MV-4-11 (cell line): ENCODE results near the gene FTH1.
"Not testable (repeated sequence)": the region's sequence is repeated elsewhere in the genome, so short reads cannot be mapped to it uniquely, and the experiment has no call there.

Experiments used
- DNase-seq: peaks from one replicate; lab custom pipeline; 2025; lab: John Stamatoyannopoulos, UW

Gene FTH1

DNA sequence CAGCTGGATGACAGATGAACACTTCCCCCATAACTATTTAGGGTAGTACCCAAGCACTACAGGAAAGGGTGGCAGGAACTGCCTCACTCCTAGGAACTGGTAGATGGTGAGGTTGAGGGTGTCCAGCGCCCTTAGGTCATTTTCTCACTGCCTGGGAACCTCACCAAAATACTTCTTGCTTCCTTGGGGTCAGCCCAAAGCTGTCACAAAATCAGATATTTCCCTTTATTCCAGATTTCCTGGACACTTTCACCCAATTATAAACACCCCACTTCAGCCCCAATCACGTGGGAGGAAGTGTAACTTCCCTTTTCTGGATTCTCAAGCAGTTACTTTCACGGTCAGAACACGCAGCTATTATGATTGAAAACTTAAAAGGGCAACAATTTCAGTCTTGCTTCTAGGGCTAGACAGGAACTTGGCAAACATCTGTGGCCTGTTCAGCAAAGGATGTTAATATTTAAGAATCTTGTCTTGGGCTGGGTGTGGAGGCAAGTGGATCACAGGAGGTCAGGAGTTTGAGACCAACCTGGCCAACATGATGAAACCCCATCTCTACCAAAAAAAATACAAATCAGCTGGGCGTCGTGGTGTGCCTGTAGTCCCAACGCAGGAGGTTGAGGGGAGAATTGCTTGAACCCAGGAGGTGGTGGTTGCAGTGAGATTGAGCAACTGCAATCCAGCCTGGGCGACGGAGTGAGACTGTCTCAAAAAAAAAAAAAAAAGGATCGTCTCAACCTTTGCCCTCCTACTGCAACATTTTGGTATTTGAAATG lies 4.0 kb downstream of the FTH1 start:
- peak; percentile 94 for DNase-seq

DNA sequence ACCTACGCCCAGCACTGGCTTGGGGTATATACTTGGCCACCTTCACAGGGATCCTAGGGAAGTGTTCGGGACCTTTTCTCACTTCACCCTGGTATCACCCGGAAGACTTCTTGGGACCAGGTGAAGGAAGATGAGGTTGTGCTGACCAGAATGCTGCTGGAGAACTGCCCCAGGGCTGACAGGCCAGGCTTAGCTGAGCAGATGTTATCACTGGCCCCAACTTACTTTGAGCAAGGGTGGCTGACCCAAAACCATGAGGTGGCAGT lies 4.5 kb downstream of the FTH1 start:
- no peak for DNase-seq

DNA sequence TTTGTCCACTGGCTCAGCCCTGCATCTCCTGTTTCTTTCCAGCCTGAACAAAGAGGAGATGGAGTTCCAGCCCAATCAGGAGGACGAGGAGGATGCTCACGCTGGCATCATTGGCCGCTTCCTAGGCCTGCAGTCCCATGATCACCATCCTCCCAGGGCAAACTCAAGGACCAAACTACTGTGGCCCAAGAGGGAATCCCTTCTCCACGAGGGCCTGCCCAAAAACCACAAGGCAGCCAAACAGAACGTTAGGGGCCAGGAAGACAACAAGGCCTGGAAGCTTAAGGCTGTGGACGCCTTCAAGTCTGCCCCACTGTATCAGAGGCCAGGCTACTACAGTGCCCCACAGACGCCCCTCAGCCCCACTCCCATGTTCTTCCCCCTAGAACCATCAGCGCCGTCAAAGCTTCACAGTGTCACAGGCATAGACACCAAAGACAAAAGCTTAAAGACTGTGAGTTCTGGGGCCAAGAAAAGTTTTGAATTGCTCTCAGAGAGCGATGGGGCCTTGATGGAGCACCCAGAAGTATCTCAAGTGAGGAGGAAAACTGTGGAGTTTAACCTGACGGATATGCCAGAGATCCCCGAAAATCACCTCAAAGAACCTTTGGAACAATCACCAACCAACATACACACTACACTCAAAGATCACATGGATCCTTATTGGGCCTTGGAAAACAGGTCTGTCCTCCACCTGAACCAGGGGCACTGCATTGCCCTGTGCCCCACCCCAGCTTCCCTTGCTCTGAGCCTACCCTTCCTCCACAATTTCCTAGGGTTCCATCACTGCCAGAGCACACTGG lies 5.0 kb downstream of the FTH1 start:
- no peak for DNase-seq

DNA sequence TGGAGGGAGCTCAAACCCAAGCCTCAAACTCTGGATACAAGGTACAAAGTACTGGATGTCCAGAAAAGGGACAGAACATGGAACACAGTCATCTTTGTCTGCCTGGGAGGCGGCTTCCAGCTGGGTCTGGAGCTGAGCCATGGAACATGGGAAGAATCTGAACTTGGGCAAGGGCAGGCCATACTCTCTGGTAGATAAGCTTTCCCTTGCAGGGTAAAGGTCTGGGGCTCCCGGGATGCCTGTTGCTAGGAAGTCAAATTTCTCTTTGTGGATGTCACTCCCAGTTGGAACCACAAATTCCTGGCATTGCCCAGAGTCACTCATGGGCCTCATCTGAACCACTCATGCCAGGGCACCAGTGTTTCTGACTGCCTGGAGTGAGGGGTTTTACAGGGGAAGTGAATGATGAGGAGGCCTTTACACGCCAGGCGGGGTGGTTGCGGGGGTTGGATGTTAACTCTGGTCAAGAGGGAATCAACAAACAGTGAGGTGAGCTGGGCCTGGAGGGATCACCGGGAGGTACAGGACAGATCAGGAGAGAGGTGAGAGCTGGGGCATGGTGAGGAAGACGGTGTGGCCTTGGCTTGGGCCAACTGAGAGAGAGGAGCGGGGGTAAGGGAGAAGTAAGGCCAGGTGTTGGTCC lies 5.7 kb downstream of the FTH1 start:
- DNase-seq = no peak

DNA sequence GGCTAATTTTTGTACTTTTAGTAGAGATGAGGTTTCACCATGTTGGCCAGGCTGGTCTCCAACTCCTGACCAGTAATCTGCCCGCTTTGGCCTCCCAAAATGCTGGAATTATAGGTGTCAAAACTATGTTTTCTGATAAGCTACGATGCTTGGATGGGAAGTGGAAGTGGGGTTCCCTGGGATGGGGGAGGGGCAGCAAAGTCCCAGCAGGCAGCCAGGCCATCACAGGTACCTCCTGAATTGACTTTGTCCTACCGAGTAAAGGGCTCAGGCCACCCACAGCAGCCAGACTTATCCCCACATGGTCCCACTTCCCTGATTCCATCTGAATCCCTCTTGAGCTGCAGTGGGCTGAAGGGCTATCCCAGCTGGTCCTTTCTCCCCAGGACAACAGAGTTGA lies 6.9 kb downstream of the FTH1 start:
- DNase-seq = no peak

DNA sequence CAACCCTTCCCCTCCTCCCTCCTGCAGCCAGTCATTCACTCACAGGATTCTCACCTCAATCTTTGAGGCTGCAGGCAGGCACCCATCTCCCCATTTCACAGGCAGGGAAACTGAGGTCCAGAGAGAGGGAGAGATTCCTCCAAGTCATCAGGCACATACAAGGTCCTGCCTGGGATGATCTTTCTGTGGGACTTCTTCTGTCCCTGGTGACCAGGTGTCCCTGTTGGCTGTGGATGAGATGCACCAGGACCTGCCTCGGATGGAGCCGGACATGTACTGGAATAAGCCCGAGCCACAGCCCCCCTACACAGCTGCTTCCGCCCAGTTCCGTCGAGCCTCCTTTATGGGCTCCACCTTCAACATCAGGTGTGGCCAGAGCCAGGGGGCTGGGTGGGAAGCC lies 7.8 kb downstream of the FTH1 start:
- no peak for DNase-seq

DNA sequence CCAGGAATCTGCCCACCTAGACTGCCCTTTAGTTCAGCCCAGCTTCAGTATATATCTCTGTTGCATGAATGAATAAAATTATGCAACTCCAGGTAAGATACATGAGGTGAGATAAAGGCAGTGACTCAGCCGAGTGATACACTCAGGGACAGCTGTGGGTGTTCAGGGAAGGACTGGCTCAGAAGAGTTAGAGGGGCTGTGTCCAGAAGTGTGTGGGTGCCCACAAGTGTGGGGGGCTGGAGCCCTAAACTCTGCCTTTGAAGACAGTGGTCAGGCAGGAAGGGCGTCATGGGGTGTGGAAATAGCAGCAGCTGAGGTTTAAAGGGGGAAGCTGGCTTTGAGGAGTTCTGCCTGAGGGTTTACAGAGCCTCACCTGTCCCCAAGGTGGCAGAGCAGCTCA lies 8.3 kb downstream of the FTH1 start:
- DNase-seq = no peak

DNA sequence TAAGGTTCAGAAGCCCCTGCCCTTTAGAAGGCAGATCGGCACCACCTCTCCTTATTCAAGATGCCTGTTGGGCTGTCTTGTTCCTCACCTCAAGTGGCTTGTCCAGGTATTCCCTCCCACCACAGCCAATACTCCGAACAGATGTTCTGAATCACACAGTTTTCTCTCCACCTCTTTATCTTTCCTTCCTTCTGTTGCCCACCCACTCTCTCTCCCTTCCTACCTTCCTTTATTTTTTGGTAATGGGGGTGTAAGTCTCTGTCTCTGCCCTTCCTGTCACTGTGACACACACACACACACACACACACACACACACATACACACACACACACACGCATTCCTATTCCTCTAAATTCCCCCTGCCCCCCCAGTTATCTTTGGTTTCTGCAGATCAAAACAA lies 8.8 kb downstream of the FTH1 start:
- DNase-seq = no peak

DNA sequence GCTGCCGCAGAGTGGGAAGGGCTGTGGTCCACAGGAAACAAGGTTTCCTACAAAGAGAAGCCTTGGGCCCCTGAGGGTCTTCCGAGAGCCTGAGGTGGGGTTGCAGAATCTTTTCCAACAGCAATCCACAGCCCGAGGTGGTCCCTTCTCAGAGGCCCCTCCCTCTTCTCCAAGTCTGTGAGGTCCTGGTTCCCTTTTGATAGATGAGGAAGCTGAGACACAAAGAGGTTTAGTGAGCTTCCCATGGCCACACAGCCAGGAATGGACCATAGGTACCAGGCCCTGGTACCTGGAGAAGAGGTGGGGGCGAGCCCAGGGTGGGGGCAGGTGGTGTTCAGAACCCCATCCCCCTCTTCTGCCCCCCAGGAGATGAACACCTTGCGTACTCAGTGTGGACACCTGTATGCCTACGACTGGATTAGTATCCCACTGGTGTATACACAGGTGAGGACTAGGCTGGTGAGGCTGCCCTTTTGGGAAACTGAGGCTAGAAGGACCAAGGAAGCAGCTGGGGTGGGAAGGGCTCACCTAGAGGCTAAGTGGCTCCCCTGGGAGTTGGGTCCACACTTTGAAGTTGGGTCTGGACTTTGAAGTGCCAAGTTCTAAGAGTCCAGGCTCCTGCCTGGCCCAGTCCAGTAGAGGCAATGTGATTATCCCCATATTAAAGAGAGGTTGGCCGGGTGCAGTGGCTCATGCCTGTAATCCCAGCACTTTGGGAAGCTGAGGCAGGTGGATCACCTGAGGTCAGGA lies 10.2 kb downstream of the FTH1 start:
- no peak for DNase-seq

DNA sequence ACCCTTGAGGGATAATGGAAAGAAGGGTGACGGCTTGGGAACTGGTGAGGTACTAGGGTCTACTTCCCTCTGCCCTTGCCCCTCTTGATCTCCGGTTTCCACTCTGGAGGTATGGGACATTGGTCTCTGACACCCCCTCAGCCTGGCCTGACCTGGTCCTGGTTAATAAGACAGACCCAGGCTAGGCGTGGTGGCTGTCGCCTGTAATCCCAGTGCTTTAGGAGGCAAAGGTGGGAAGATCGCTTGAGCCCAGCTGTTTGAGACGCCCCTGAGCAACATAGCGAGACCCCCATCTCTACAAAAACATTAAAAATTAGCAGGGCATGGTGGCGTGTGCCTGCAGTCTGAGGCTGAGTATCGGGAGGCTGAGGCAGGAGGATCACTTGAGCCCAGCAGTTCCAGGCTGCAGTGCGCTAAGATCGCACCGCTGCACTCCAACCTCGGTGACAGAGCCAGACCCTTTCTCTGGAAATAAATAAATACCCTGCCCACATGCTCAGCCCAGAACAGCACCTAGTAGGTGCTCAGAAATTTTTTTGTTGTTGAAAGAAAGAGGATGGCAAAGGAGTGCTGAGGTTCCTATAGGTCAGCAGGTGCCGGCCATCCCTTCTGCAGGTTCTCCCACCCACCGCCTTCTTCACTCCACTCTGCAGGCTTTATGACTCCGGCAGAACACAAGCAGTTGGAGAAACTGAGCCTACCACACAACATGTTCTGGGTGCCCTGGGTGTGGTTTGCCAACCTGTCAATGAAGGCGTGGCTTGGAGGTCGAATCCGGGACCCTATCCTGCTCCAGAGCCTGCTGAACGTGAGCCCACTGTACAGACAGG lies 11.0 kb downstream of the FTH1 start:
- no peak for DNase-seq

DNA sequence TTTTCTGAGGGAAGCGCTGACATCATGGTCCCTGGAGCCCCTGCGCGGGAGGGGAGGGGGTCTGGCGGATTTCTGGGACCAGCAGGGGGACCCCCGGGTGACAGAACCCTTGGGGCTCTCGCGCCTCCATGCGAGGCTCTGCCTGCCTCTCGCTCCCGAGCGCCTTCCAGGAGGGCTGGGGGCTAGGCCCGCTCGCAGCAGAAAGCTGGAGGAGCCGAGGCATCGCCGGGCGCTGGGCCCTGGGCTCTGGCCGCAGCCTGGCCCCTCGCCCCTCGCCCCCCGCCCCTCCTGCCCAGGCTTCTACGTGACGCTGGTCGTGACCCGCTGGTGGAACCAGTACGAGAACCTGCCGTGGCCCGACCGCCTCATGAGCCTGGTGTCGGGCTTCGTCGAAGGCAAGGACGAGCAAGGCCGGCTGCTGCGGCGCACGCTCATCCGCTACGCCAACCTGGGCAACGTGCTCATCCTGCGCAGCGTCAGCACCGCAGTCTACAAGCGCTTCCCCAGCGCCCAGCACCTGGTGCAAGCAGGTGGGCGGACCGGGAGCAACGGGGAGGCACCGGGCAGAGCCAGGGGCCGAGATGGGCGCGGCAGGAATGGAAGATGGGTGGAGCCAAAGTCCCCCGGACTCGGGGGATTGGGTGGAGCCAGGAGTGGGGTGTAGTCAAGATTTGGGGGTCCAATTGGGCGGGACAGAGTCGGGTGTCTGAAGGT lies 11.9 kb downstream of the FTH1 start:
- no peak for DNase-seq

DNA sequence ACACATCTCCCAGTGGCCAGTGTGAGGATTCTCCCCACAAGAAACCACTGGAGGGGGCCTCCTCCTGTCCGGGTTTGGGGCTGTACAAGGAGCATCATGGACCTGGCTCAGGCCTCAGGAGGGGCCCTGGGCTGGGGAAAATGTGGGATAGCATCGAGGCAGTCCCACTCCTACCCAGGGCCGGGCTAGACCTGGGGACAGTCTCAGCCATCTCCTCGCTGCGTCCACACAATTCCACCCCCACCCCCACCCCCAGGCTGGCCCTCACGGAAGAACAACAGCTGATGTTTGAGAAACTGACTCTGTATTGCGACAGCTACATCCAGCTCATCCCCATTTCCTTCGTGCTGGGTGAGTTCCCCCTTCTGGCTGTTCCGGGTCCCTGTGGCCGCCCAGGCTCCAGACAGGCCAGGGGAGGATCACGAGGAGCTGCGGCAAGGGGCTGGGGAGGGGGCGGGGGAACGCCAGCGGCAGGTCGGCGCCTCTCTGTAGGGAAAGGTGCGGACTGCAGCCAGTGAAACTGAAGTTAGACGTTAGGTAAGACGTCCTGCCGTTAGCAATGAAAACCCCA lies 12.5 kb downstream of the FTH1 start:
- peak; percentile 90 for DNase-seq

DNA sequence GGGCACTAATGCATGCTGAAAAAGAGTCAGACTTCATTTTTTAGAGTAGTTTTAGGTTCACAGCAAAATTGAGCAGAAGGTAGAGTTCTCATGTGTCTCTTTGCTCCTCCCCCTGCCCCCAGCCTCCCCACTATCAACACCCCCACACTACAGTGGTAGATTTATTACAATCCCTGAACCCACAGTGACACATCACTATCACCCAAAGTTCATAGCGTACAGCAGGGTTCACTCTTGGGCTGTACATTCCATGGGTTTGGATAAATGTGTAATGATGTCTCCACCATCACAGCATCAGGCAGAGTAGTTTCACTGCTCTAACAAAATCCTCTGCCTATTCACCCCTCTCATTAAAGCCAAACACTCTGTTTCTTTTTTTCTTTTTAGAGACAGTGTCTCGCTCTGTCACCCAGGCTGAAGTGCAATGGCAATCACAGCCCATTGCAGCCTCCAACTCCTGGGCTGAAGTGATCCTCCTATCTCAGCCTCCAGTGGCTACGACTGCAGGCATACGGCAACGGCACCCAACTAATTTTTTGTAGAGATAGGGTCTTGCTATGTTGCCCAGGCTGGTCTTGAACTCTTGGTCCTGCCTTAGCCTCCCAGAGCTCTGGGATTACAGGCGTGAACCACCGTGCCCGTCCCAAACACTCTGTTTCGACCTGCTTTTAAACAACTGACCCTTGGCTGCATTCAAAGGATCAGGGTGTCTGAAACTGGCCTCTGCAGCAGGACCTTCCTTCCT lies 13.2 kb downstream of the FTH1 start:
- peak; percentile 21 for DNase-seq

DNA sequence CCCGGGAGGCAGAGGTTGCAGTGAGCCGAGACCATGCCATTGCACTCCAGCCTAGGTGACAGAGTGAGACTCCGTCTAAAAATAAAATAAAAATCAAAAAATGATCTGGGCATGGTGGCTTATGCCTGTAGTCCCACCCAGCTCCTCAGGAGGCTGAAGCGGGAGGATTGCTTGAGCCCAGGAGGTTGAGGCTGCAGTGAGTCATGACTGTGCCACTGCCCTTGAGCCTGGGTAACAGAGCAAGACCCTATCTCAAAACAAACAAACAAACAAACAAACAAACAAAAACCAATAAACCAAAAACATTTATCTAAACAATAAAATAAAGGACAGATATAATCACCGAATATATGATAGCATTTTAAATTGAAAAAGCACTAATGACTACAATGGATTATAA lies 13.8 kb downstream of the FTH1 start:
- not testable (repeated sequence) for DNase-seq

DNA sequence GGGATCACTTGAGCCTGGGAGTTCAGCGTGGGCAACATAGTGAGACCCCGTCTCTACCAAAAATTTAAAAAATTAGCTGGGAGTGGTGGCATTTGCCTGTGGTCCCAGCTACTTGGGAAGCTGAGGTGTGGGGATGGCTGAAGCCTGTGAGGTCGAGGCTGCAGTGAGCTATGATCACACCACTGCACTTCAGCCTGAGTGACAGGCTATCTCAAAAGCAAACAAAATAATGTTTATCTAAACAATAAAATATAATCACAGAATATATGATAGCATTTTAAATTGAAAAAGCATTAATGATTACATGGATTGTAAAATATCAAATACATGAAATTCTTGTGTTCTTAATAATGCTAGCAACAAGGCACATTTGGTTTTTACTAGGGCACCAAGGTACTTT lies 14.6 kb downstream of the FTH1 start:
- no peak for DNase-seq

DNA sequence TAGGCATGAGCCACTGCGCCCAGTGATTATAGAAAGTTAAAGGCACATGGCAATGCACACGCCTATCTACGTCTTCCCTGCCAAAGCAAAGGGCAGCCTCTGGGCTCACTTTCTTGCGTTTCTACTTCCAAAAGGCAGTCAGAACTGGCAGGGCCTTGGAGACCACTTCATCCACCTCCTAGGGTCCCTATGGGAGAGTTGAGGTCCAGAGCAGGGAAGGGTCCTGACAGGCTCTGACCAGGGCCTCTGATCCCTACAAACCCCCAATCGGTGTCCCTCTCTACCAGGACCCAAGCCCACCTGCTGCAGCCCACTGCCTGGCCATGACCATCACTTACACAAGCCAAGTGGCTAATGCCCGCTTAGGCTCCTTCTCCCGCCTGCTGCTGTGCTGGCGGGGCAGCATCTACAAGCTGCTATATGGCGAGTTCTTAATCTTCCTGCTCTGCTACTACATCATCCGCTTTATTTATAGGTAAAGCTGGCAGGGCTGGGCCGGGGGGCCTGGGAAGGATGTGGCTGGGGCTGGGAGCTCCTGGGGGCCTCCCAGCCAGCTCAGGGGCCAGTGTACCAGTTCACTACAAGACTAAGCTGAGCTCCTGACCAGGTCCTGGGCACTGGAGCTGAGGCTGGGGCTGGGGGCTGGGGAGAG lies 15.8 kb downstream of the FTH1 start:
- DNase-seq = no peak

DNA sequence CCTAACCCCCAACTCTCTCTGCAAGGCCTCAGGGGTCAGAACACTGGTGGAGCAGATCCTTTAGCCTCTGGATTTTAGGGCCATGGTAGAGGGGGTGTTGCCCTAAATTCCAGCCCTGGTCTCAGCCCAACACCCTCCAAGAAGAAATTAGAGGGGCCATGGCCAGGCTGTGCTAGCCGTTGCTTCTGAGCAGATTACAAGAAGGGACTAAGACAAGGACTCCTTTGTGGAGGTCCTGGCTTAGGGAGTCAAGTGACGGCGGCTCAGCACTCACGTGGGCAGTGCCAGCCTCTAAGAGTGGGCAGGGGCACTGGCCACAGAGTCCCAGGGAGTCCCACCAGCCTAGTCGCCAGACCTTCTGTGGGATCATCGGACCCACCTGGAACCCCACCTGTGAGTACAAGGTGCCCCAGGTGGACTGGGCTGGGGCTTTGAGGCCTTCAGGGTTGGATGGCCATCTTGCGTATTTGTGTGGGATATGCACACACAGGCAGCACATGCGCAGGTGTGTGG lies 17.3 kb downstream of the FTH1 start, which contains the start of gene BEST1:
TSS of gene BEST1 (plus strand) at position 317 of the 513 bp plus-strand sequence. CDS start 1,456 bp downstream, outside the sequence.
- DNase-seq = no peak

DNA sequence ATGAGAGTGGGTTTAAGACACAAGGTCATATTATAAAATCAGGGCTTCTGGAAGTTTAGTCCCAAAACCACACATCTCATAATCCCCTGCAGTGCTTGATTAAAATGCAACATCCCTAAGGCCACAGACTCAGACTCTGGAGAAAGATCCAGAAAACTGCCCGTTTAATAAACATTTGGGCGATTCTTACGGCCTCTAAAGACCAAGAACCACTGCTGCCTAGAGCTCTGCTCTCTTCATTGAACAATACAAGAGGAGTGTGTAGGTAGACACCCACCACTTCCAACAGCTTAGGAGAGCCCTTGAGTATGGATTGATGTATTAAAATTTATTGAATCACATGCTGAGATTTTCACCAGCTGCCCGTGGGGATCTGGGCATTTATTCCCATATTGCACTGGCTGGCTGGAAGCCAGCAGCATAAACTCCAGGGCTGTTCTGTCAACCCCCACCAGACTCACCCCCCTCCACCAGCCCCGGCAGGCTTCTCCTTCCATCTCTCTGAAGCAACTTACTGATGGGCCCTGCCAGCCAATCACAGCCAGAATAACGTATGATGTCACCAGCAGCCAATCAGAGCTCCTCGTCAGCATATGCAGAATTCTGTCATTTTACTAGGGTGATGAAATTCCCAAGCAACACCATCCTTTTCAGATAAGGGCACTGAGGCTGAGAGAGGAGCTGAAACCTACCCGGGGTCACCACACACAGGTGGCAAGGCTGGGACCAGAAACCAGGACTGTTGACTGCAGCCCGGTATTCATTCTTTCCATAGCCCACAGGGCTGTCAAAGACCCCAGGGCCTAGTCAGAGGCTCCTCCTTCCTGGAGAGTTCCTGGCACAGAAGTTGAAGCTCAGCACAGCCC lies 18.0 kb downstream of the FTH1 start:
- peak; percentile 74 for DNase-seq
